WTC11 (cell line): ENCODE measurements around the gene TNFRSF14.

ENCODE experiments used
- ATF1 ChIP-seq: sonication (generic); formaldehyde crosslinking; IDR thresholded peaks from 2 replicates; pipeline ENCODE4 v1.8.1; 2023; ENCODE audit warnings: mild to moderate bottlenecking, moderate library complexity, missing genetic modification reagents
- CDX4 ChIP-seq: fragments of 250-450 bp; sonication (Bioruptor Pico); IDR thresholded peaks from 2 replicates; pipeline ENCODE4 v1.9.0; 2021; ENCODE audit warnings: moderate library complexity, mild to moderate bottlenecking, inconsistent platforms, borderline replicate concordance
- E2F1 ChIP-seq: sonication (generic); formaldehyde crosslinking; IDR thresholded peaks from 2 replicates; pipeline ENCODE4 v1.8.0; 2022; ENCODE audit warnings: mild to moderate bottlenecking, missing genetic modification reagents
- ZNF317 ChIP-seq: sonication (generic); formaldehyde crosslinking; IDR thresholded peaks from 2 replicates; pipeline ENCODE4 v1.8.1; 2023; ENCODE audit warnings: low read depth, mild to moderate bottlenecking, moderate library complexity, missing genetic modification reagents, borderline replicate concordance
- TF ChIP-seq, protein P1 (sequence below): sonication (generic); formaldehyde crosslinking; IDR thresholded peaks from 2 replicates; pipeline ENCODE4 v1.8.1; 2022; ENCODE audit warnings: low read depth, mild to moderate bottlenecking, moderate library complexity, missing genetic modification reagents, borderline replicate concordance
- TF ChIP-seq, protein P2 (sequence below): sonication (generic); formaldehyde crosslinking; IDR thresholded peaks from 2 replicates; pipeline ENCODE4 v1.8.0; 2022; ENCODE audit warnings: mild to moderate bottlenecking, missing genetic modification reagents
- TF ChIP-seq, protein P3 (sequence below): fragments of 200-600 bp; IDR thresholded peaks from 2 replicates; pipeline ENCODE4 v1.8.0; 2022; ENCODE audit warnings: antibody characterized with exemption

- TF ChIP-seq, protein P1, sequence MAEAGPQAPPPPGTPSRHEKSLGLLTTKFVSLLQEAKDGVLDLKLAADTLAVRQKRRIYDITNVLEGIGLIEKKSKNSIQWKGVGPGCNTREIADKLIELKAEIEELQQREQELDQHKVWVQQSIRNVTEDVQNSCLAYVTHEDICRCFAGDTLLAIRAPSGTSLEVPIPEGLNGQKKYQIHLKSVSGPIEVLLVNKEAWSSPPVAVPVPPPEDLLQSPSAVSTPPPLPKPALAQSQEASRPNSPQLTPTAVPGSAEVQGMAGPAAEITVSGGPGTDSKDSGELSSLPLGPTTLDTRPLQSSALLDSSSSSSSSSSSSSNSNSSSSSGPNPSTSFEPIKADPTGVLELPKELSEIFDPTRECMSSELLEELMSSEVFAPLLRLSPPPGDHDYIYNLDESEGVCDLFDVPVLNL (CRISPR knock-in tag): no peak
- TF ChIP-seq CDX4 (CRISPR knock-in tag) (no peak), ATF1 (no peak), ZNF317 (CRISPR knock-in tag) (no peak), E2F1 (no peak)
- TF ChIP-seq, protein P2, sequence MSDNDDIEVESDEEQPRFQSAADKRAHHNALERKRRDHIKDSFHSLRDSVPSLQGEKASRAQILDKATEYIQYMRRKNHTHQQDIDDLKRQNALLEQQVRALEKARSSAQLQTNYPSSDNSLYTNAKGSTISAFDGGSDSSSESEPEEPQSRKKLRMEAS: no peak
- TF ChIP-seq, protein P3, sequence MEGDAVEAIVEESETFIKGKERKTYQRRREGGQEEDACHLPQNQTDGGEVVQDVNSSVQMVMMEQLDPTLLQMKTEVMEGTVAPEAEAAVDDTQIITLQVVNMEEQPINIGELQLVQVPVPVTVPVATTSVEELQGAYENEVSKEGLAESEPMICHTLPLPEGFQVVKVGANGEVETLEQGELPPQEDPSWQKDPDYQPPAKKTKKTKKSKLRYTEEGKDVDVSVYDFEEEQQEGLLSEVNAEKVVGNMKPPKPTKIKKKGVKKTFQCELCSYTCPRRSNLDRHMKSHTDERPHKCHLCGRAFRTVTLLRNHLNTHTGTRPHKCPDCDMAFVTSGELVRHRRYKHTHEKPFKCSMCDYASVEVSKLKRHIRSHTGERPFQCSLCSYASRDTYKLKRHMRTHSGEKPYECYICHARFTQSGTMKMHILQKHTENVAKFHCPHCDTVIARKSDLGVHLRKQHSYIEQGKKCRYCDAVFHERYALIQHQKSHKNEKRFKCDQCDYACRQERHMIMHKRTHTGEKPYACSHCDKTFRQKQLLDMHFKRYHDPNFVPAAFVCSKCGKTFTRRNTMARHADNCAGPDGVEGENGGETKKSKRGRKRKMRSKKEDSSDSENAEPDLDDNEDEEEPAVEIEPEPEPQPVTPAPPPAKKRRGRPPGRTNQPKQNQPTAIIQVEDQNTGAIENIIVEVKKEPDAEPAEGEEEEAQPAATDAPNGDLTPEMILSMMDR: no peak
Observed at GRCh38 chr1:2509589-2509988, 46.6 kb upstream of the TNFRSF14 start.
